ENCODE measurements around the gene MAP4K4.
A peak's percentile ranks its signal among the peaks of the same experiment; 100 is the strongest.

MAP4K4 gene

DNA sequence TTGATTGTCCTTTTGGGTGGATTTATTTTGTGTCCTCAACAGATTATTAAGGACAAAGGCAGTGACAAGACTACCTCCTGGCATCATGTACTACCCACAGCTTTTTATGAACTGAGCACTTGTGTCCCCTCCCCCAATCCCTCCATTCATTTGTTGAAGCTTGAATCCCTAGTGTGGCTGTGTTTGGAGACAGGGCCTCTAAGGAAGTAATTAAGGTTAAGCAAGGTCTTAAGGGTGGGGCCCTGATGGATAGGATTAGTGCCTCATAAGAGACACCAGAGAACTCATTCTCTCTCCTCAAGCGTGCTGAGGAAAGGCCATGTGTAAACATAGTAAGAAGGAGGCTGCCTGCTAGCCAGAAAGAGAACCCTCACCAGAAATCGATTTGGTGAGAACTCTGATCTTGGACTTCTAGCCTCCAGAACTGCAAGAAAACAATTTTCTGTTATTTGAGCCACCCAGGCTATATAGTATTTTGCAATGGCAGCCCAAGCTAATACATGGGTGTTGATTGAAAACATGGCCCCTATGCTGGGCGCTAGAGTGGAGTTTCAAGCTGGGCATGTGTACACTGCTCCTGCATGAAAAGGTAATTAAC, 3.4 kb upstream of the MAP4K4 start:
- DNase-seq, result no peak

GRCh38 chr2:101696272-101697123, 1.0 kb upstream of the MAP4K4 start:
- no peak for DNase-seq

- DNase-seq, result peak in 1 of 2 experiments; percentile 45
These were observed 722 bp downstream of the MAP4K4 start for GRCh38 chr2:101698014-101698843.

DNA sequence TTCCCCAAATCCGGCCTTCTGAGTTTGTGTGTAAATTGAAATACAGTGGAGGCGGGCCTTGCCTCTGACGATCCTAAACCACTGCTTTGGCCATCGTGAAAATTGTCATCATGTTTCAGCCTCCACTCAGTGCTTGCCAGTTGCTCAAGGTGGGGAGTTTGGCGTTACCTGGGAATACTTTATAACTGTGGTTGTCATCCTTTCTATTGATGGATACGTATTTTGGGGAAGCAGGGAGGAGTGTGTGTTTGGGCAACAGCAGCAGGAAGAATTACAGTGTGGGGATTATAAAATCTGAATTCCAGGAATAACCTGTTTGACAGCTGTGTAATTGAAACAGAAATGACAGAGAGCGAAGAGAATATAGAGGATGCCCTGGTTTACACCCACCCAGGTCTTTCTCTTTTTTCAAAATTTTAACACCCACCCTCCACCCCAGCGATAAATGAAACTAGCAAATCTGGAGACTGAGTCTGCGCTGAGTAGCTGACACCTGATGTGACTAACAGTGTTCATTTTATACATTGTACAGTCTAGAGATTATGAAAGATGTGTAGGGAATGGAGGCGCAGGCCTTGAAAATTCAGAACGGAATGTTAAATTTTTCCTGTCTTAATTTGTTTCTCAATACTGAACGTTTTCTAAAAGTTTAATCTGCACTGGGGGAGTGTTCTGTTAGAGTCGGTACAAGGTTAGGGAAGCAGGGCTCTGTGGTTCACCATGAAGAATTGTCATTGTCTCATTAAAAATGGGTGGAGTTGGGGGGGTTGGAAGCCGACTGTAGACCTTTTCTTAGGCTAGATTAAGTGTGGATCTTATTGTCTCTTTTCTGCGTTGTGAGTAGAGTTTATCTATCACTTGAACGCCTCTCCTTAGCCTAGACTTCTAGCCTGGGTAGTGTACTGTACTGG, 1.6 kb downstream of the MAP4K4 start:
- peak in 1 of 2 experiments; percentile 38 for DNase-seq

- DNase-seq, result no peak
These were observed 2.4 kb downstream of the MAP4K4 start for GRCh38 chr2:101699755-101700461.

GRCh38 chr2:101704046-101704466, 6.5 kb downstream of the MAP4K4 start:
- DNase-seq, result no peak

- DNase-seq, result no peak
These were observed 7.5 kb downstream of the MAP4K4 start for GRCh38 chr2:101704816-101705578.

DNA sequence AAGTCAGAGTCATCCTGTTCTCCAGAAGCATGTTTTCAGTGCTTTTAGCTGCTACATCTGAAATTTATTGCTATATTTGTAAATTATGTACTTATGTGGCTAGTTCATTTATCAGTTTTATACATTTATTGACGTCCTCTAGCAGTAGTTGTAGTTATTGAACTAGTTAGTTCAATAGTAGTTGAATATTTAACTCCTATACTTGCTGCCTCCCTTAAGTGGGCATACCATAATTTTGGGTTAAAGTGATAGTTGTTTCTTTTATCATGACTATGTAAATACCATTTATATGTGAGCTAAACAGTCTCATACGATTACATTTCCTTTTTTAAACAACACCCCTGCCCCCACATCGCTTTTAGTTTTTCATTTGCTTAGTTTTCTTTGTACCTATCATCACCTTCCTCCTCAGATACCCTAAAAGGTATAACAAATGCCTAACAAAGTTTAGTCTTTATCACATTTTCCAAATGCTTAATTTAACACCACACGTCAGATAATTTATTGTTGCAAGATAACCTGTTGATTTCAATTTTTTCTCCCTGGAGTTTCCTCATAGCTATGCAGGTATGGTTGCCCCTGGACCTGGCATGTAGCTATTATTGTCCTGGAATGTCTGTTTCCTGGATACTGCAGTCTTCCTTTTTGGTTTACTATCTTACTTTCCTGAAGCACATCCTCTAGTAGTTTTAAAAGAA, 8.8 kb downstream of the MAP4K4 start:
- no peak for DNase-seq

DNA sequence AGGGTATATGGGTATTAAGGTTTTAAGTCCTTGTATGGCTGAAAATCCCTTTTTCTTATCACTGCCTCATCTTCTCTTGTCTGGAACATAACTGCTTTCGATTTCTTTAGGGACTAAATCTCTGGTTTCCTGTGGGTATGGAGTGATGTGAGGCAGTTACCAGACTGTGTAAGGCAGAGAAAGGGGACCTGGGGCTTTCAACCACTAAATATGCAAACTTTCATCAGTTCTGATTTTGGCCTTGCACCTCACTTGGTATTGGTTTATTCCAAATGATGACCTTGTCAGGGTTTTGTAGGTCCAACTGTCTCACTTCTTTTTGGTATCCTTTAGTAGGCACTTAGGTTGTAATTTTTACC, 9.3 kb downstream of the MAP4K4 start:
- no peak for DNase-seq

DNA sequence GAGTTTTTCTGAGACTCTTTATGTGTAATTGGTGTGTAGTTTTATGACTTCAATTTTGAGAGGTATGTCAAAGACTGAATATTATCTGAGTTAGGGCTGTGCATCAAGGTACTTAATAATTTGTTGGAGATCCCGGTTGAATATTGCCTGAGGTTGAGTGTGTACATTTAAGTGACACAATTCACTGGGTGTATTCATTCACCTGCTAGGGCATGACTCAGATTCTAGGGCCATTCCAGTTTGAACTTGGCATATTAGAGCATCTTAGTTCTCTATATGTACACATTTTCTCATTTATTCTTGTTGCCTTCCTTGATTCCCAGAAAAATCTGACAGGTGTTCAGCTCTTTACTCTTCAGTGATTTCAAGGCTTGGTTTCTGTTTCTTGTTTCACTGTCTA, 12.5 kb downstream of the MAP4K4 start:
- DNase-seq, result no peak

DNA sequence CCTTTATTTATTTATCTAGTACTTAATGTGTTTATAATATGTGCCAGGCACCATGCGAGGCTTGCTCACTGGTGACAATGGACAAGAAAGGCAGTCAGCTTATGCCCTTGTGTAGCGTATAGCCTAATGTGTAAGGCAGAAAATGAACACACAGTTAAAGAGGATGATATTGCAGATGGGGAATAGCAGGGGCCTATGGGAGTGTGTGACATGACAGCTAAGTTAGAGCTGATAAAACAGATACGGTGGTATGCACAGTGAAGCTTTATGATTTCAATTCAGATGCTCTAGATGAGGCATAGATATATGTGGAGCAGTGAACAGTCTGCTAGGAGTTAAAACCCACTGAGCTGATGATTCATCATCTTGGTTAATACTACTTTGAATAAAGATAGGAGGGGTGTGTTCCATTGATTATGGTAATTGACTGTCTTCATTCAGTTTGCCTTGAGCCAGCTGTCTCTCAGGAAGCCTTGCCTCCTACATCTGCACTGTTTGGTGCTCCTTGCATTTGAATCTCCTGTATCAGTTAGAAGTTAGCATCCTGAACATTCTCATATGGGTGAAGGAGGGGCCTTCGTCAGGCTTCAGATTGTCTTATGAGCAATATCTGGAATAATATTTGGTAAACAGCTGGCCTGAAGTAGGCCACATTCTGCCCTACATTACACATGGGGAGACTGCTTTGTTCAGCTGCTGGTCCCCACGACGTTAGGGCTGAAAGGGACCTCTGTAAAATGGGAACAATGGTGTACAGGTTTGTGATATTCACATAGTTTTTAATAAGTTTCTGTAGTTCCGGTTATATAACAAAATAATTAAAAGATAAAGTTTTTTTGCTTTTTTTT, 13.2 kb downstream of the MAP4K4 start:
- no peak for DNase-seq

- peak; percentile 25 to 28 for DNase-seq
These were observed 16.6 kb downstream of the MAP4K4 start for GRCh38 chr2:101714118-101714517.

- DNase-seq, result no peak
These were observed 19.8 kb downstream of the MAP4K4 start for GRCh38 chr2:101717071-101717845.

GRCh38 chr2:101718479-101718878, 21.0 kb downstream of the MAP4K4 start:
- no peak for DNase-seq

DNA sequence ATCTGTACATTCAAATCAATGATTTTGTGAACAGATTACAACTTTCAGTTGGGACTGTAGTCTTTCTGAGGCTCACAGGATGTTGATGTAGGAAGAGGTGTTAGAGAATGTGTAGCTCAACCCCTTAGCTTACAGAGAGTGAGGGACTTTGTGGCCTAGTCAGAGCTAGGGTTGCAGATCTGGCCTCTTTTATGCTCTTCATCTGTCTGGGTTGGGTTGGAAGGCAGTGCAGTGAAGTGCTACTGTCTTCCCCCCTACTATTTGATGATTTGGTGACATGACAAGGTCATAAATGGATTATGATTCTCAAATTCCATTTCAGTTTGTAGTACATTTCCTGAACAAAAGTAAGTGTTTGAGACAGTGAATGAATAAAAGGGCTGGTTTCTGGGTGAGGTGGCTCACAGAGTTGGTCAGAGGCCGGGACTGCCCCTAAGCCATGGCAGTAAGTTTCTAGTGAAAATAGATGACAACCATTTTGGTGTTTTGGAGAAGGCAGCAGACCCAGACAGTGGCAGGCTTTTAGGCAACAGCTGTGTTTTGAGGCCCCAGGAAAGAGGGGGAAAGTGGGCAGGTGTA, 21.6 kb downstream of the MAP4K4 start:
- no peak for DNase-seq

GRCh38 chr2:101720732-101721131, 23.2 kb downstream of the MAP4K4 start:
- no peak for DNase-seq

DNA sequence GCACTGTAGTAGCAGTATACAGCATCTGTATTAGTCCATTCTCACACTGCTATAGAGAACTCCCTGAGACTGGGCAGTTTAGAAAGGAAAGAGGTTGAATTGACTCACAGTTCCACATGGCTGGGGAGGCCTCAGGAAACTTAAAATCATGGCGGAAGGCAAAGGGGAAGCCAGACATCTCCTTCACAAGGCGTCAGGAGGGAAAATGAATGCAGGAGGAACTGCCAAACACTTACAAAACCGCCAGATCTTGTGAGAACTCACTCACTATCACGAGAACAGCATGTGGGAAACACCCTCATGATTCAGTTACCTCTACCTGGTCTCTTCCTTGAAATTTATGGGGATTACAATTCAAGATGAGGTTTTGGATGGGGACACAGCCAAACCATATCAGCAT, 25.4 kb downstream of the MAP4K4 start:
- DNase-seq, result peak; percentile 29 to 37
